GM19023 (cell line): ENCODE results near the gene MGST3.
"Not testable (repeated sequence)": the region's sequence is repeated elsewhere in the genome, so short reads cannot be mapped to it uniquely, and the experiment has no call there.

Experiments
- ATAC-seq: cut with Tn5 transposase; IDR thresholded peaks from one replicate; pipeline ENCODE4 v1.9.1; 2021; ENCODE audit warnings: mild to moderate bottlenecking, moderate library complexity; ENCODE audit not compliant: unreplicated experiment

Gene MGST3

GRCh38 chr1:165695031-165695430 is 64.0 kb downstream of the MGST3 start:
- ATAC-seq: no peak

- no peak for ATAC-seq
These were observed 65.6 kb downstream of the MGST3 start for GRCh38 chr1:165696625-165697100.

GRCh38 chr1:165697491-165697880 is 66.5 kb downstream of the MGST3 start:
- no peak for ATAC-seq

- ATAC-seq: peak; percentile 95
These were observed 67.1 kb downstream of the MGST3 start, which contains the start of gene ALDH9A1 for GRCh38 chr1:165697881-165698760. Gene ALDH9A1 (minus strand): TSS chr1:165698562. CDS start chr1:165698558, 4 bp downstream.

GRCh38 chr1:165698761-165699052 is 67.7 kb downstream of the MGST3 start:
- peak; percentile 8 for ATAC-seq

- ATAC-seq: no peak
These were observed 68.5 kb downstream of the MGST3 start for GRCh38 chr1:165699577-165699976.

- not testable (repeated sequence) for ATAC-seq
These were observed 70.9 kb downstream of the MGST3 start for GRCh38 chr1:165701922-165702321.

GRCh38 chr1:165703648-165704047 is 72.6 kb downstream of the MGST3 start:
- ATAC-seq: no peak
